ENCODE measurements around the gene SCRT2.
"Not testable (repeated sequence)": the region's sequence is repeated elsewhere in the genome, so short reads cannot be mapped to it uniquely, and the experiment has no call there.

Gene SCRT2

GRCh38 chr20:644692-645317, 30.8 kb downstream of the SCRT2 start:
- no peak for DNase-seq (ENCODE audit: low read depth in 2 of 2)
- no peak for TF ChIP-seq CTCF (IDR thresholded peaks at IDR 0.05; ENCODE audit: low read depth, low read length)

DNA sequence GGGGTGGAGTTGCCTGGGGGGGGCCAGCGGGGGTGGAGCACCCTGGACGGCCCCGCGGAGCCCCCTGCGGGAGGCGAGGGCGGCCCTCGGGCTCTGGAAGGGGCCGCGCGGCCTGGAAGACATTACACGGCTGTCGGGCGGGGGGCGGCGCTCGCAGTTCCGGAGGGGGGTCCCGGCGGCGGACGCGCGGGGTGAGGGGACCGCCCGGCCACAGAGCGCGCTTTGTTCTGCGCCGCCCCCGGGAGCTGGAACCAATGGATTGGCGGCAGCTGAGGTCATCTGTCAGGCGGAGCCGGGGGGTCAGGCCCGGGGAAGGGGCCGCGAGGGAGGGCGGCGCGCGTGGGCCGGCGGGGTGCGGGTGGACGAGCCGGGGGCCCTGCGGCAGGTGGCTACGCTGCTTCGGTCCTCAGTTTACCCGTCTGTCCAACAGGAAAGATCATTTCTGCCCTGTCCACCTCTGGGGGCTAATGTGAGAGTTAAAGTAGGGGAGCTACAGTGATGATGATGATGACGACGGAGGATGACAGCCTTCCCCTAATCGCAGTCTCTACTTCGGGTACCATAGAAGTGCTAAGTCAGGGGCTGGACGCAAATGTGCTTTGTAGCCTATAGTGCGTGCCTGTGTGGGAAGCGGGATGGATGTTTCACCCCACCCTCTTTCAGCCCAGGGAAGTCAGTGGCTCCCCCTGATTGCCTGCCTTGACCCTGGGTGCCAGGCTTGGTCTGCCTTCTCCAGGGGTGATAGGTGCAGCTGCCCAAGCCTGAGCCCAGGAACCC, 33.0 kb downstream of the SCRT2 start:
- no peak overlapping the region for H3K4me3 ChIP-seq (replicated peaks in 1 of 2; ENCODE audit: low read depth in 2 of 2, low read length in 2 of 2)
- DNase-seq (ENCODE audit: low read depth in 2 of 2) = no peak
- TF ChIP-seq CTCF (IDR thresholded peaks at IDR 0.05; ENCODE audit: low read depth, low read length) = no peak

More at GRCh38 chr20:644692-645317, 30.8 kb downstream of the SCRT2 start:
- no peak overlapping the region for H3K4me3 ChIP-seq (replicated peaks in 1 of 2; ENCODE audit: low read depth in 2 of 2, low read length in 2 of 2)

- H3K4me3 ChIP-seq (replicated peaks in 1 of 2; ENCODE audit: low read depth in 2 of 2, low read length in 2 of 2); DNase-seq (ENCODE audit: low read depth in 2 of 2): not testable (repeated sequence)
These were observed 33.6 kb downstream of the SCRT2 start for GRCh38 chr20:642013-642397.

DNA sequence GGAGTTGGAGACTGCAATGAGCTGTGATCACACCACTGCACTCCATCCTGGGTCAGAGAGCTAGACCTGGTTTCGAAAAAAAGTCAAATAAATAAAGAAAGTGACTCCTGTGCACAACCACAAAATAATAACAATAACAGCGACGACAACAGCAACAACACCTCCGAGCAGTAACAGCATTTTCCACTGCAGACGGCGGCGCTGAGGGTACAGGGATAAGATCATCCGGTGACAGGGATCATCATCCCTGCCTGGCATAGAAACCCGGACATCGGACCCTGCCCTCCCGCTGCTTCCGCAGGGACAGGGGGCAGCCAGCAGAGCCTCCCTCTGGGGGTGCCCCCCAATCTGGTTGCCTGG, 34.1 kb downstream of the SCRT2 start:
- TF ChIP-seq CTCF (IDR thresholded peaks at IDR 0.05; ENCODE audit: low read depth, low read length) = no peak
- DNase-seq (ENCODE audit: low read depth in 2 of 2) = no peak
- H3K4me3 ChIP-seq (replicated peaks in 1 of 2; ENCODE audit: low read depth in 2 of 2, low read length in 2 of 2) = no peak overlapping the region

GRCh38 chr20:640674-641515, 34.7 kb downstream of the SCRT2 start:
- TF ChIP-seq CTCF (IDR thresholded peaks at IDR 0.05; ENCODE audit: low read depth, low read length) = no peak
- no peak overlapping the region for H3K4me3 ChIP-seq (replicated peaks in 1 of 2; ENCODE audit: low read depth in 2 of 2, low read length in 2 of 2)
- DNase-seq (ENCODE audit: low read depth in 2 of 2) = no peak

- no peak overlapping the region for H3K4me3 ChIP-seq (replicated peaks in 1 of 2; ENCODE audit: low read depth in 2 of 2, low read length in 2 of 2)
- DNase-seq (ENCODE audit: low read depth in 2 of 2) = no peak
- TF ChIP-seq CTCF (IDR thresholded peaks at IDR 0.05; ENCODE audit: low read depth, low read length) = no peak
These were observed 37.0 kb downstream of the SCRT2 start for GRCh38 chr20:638579-638978.

GRCh38 chr20:637559-637958, 38.0 kb downstream of the SCRT2 start:
- no peak for DNase-seq (ENCODE audit: low read depth in 2 of 2)
- no peak overlapping the region for H3K4me3 ChIP-seq (replicated peaks in 1 of 2; ENCODE audit: low read depth in 2 of 2, low read length in 2 of 2)
- TF ChIP-seq CTCF (IDR thresholded peaks at IDR 0.05; ENCODE audit: low read depth, low read length) = no peak
